ENCODE data around the gene MAGEA4.
"Not testable (repeated sequence)": the region's sequence is repeated elsewhere in the genome, so short reads cannot be mapped to it uniquely, and the experiment has no call there.

Gene MAGEA4

DNA sequence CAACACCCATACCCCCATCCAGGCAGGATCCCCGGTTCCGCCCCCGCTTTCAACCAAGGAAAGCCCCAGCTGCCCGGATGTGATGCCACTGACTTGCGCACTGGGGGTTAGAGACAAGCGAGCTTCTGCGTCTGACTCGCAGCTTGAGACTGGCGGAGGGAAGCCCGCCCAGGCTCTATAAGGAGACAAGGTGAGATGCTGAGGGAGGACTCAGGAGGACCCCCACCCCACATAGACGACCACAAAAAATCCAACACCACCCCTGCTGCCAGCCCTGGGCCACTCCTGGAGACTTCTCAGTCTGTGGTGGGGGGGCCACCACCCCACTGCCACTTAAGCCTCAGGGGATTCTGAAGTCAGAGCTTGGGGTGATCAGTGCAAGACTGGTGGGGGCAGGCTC is at the start of gene MAGEA4:
Gene MAGEA4, plus strand, starts transcription at position 110 of the 400 bp plus-strand sequence. CDS start 10,776 bp downstream, outside the sequence.
- DNase-seq, result no peak

GRCh38 chrX:151870602-151871001 is 42.1 kb upstream of the MAGEA4 start:
- DNase-seq, result no peak

DNA sequence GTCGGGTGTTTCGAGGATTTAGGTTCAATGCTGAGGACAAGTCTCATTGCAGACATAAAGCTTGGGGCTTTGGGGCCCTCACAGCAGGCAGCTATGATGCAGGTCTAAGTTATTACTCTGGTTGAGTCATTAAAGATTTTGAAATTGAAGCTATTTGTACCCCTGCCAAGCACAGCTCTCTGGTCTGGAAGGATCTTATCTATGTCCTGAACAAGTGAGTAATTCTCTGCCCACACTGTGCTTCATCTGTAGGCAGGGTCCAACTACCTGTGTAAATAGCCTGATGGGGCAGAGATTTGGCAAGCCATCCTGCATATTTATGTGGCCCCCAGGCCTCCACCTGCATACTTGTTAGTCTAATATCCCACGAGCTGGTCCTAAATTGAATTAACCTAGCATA is 41.4 kb upstream of the MAGEA4 start:
- DNase-seq, result no peak

DNA sequence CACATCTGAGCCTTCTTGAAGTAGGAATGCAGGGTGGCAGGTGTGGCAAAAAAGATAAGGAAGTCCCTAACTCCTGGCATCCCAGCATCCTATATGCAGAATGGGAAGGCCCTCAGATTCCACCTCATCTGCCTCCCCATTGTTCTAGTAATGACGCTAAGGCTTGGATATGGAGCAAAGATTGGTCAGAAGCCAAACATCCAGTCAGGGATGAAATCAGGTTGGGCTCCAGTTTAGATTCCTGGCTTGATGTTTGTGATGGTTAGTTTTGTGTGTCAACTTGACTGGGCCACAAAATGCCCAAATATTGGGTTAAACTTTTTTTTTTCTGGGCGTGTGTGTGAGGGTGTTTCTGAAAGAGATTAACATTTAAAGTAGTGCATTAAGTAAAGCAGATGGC is 39.6 kb upstream of the MAGEA4 start:
- DNase-seq, result no peak

GRCh38 chrX:151875270-151876026 is 37.2 kb upstream of the MAGEA4 start:
- no peak for DNase-seq

DNA sequence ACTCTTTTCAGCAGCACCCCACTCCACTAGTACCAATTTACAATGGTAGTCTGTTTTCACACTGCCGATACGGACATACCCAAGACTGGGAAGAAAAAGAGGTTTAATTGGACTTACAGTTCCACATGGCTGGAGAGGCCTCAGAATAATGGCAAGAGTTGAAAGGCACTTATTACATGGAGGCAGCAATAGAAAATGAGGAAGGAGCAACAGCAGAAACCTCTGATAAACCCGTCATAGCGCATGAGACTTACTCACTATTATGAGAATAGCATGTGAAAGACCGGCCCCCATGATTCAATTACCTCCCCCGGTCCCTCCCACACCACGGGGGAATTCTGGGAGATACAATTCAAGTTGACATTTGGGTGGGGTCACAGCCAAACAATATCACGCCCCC is 34.1 kb upstream of the MAGEA4 start:
- no peak for DNase-seq

DNA sequence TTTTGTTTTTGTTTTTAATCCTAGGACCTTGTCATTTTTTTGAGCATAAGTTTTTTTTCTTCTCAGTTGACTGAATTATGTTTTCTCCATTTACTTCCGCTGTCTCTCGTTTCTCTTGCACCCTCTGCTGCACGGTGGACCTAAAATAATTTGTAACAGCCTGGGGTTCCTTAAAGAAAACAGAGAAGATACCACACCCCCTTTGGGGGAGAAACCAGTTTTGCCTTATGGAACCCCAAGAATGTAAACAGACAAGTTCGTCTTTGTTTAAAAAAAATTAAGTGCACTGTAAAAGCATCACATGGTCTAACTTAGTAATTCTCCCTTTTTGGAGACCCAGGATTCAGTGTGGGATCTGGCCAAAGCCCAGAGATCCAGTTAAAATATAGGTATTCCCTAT is 32.8 kb upstream of the MAGEA4 start:
- no peak for DNase-seq

DNA sequence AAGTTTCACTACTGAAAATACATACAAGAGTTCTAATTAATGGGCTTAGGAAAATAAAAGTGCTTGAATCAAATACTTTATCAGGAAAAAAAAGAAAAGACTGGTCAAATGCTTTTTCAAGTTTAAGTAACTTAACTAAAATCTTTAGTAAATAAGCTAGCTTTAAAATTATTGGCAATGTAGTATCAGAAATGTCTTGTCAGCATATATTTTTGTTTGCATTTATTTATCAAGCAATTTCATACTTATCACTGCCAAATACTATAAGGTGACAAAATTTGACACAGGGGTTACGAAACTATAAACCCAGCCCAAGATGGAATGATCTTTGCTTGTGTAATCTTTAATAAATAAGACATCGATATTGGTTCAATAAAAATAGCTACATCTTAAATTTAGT is 31.8 kb upstream of the MAGEA4 start:
- DNase-seq, result no peak

- no peak for DNase-seq
Measured at GRCh38 chrX:151889421-151889820, 23.3 kb upstream of the MAGEA4 start.

DNA sequence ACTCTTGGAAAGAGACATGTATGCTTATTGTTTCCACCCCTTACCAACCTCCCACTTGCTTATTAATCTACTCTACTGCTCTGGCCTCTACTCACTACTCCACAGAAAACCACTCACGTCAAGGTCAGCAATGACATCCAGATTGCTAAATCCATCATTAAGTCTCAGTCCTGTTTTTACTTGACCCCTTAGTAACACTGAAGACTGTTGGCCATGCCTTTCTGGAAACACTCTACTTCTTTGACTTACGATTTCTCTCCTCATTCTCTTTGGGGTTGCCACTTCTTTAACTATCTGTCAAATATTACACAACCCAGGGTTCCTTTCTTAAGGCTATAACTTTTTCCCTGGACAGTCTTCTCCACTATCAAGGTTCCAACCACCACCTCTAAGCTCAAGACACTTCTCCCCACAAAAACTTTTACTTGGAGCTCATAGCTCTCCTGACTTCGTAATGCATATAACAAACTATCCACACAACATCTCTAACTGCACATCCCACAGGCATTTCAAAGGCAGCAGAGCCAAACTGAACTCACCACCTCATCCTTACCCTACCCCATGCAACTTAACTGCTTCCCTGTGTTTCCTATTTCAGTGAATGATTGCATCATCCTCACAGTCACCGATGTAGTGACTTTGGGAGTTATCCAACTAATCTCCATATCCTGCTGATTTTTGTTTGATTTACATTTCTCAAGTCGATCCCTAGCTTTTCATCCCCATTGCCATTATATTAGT is 15.8 kb upstream of the MAGEA4 start:
- no peak for DNase-seq

- DNase-seq, result no peak
Measured at GRCh38 chrX:151899622-151900021, 13.1 kb upstream of the MAGEA4 start.

DNA sequence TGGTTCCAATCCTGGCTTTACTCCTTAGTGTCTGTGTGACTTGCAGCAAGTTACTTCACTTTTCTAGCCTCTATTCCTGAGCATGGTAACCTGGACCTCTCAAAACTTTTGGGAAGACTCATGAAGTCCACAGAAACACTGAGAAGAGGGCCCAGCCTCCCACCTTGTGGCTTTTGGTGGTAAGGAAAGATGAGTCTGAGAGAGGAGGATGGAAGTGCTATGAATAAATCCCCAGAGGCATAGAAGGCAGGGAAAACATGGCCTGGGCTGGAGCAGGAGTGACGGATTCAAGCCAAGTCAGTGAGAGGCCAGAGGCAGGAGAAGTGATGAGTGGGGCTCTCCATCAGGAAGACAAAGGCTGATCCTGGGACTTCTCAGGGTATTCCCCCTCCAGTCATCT is 10.9 kb upstream of the MAGEA4 start:
- no peak for DNase-seq

DNA sequence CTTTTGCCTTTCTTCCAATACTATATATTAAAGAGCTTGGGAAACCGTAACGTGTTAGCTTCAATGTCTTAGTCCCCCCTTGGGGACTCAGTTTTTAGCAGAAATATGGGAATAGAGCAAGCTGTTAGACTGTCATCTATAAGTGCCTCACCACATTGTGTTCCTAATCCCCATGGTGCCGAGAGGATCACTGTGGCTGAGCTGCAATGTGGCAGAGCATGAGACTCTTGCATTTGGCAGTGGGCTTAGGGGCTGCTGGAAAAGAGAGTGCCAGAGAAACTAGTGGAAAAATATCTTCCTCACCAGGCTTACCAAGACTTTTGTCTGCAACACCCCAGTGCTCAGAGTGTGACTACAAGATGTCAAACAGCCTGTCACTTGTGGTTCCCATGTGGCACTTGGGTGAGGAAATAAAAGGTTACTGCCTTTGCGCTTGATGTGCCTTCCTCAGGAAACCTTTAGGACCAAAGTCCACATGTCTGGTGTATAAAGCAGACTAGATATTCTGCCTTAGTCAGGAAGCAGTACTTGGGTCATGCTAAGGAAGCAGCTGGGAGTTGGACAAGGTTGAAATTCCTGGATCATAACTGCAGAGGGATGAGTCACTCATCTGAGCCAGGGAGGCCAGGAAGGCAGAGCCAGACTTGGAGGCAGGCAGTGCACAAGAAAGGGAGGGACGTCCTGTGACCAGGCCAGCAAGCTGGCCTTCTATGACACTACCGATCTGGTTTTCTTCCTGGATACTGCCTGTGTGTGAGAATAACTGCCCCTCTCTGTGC is 9.7 kb upstream of the MAGEA4 start:
- DNase-seq, result peak; percentile 58

DNA sequence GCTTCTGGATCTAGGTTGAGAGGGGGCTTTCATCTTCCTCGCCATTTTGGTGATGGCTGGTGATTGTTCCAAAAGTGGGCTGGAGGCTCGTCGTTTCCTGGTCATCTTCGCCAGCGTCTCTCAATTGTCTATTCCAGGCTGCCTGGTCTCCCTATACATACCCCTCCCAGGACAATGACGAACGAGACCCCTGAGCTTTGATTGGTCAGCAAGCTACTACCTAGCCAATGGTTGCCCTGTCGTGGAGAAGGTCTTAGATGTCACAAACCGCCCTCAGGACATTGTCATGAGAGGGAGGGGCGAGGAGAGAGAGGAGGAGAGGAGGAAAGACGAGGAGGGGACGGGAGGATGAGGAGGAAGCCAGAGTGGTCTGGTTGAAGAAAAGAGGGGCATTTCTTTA is 7.7 kb upstream of the MAGEA4 start:
- no peak for DNase-seq

GRCh38 chrX:151912221-151912620 is 468 bp upstream of the MAGEA4 start:
- no peak for DNase-seq

DNA sequence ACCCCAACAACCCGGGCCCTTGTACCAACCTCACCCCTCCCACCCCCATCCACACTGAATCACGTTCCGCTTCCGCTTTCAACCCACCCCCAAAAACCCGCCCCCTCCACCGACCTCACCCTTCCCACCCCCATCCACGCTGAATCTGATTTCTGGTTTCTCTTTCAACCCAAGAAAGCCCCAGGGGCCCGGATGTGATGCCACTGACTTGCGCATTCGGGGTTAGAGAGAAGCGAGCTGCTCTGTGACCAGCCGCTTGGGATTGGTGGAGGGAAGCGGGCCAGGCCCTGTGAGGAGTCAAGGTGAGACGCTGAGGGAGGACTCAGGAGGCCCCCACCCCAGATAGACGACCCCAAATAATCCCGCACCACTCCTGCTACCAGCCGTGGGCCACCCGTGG is 6.0 kb downstream of the MAGEA4 start:
- DNase-seq, result not testable (repeated sequence)

GRCh38 chrX:151919610-151920009 is 6.9 kb downstream of the MAGEA4 start:
- DNase-seq, result no peak

GRCh38 chrX:151920101-151920500 is 7.4 kb downstream of the MAGEA4 start:
- no peak for DNase-seq

GRCh38 chrX:151920530-151920929 is 7.8 kb downstream of the MAGEA4 start:
- DNase-seq, result no peak

DNA sequence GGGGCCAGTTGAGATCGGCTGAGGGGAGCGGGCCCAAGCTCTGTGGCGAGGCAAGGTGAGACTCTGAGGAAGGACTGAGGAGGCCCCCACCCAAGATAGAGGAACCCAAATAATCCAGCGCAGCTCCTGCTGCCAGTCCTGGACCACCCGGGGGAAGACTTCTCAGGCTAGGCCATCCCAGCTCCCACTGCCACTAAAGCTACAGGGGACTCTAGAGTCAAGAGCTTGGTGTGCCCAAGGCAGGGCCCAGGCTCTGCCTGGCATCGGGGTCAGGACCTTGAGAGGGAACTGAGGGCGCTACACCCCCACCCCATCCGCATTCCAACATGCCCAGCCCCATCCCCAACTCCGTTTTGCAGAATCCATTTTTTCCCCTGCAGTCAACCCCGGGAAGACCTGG is 8.6 kb downstream of the MAGEA4 start:
- no peak for DNase-seq

GRCh38 chrX:151921866-151922265 is 9.2 kb downstream of the MAGEA4 start:
- no peak for DNase-seq

DNA sequence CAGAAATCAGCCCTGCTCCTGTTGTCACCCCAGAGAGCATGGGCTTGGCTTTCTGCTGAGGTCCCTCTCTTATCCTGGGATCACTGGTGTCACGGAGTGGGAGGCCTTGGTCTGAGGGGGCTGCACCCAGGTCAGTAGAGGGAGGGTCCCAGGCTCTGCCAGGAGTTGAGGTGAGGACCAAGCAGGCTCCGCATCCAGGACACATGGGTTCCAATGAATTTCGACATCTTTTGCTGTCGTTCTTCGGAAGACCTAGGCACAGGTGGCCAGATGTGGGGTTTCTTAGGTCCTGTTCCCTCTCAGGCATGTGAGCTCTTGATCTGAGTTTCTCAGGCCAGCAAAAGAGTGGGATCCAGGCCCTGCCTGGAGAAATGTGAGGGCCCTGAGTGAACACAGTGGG is 10.0 kb downstream of the MAGEA4 start:
- DNase-seq, result no peak

DNA sequence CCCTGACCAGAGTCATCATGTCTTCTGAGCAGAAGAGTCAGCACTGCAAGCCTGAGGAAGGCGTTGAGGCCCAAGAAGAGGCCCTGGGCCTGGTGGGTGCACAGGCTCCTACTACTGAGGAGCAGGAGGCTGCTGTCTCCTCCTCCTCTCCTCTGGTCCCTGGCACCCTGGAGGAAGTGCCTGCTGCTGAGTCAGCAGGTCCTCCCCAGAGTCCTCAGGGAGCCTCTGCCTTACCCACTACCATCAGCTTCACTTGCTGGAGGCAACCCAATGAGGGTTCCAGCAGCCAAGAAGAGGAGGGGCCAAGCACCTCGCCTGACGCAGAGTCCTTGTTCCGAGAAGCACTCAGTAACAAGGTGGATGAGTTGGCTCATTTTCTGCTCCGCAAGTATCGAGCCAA is 11.0 kb downstream of the MAGEA4 start:
- DNase-seq, result no peak

DNA sequence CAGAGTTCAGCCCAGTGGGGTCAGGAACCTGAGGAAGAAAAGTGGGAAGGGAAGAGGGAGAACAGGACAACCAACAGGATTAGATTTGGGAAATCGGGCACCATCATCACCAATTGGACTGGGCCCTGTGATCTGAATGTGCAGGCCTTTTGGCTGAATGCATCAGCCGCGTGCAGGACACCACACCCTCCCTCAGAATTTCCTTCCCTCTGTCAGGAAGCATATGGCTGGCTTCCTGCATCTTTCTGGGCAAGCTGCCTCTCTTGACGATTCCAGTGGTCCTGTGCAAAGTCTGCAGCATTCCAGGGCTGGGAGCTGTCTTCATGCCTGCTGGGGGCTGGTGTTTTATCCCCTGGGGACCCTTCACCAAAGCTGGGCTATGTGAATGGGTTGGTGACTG is 16.4 kb downstream of the MAGEA4 start:
- DNase-seq, result no peak

All from right hindlimb (tissue), 1 donor.